Lower lobe of right lung (tissue), 2 donors: ENCODE data around the gene CCN6. TPM values are rescaled to one million over a fixed set of nuclear protein-coding genes. Genes with fewer than 3 reads are reported as not detected.

Source experiments
- ATAC-seq, 2 donors: fragments of 200-7000 bp; cut with Tn5 transposase; one replicate each; pipeline ENCODE4 v1.9.1; 2020 to 2022; ENCODE audit warnings: mild to moderate bottlenecking in 2 of 2, moderate library complexity in 2 of 2
- DNase-seq: peaks from one replicate; pipeline ENCODE4 v3.0.0-alpha.2; 2020
- H3K27ac ChIP-seq: fragments of 200-600 bp; one replicate; pipeline ENCODE4 v1.8.0; 2022
- H3K27me3 ChIP-seq: fragments of 200-600 bp; one replicate; pipeline ENCODE4 v1.8.0; 2022; ENCODE audit warnings: low read depth
- H3K36me3 ChIP-seq: fragments of 200-600 bp; one replicate; pipeline ENCODE4 v1.8.0; 2022; ENCODE audit warnings: mild to moderate bottlenecking
- H3K4me1 ChIP-seq: fragments of 200-600 bp; one replicate; pipeline ENCODE4 v1.8.0; 2022
- H3K4me3 ChIP-seq: fragments of 200-600 bp; one replicate; pipeline ENCODE4 v1.8.0; 2022; ENCODE audit warnings: mild to moderate bottlenecking
- H3K9me3 ChIP-seq: fragments of 200-600 bp; one replicate; pipeline ENCODE4 v1.8.0; 2022
- CTCF ChIP-seq: fragments of 200-600 bp; IDR thresholded peaks from one replicate; pipeline ENCODE4 v1.8.0; 2022; ENCODE audit warnings: antibody characterized with exemption, mild to moderate bottlenecking
- intact Hi-C: fragments of 100-400 bp; cut with DNase I; formaldehyde crosslinking; loops from one replicate; pipeline ENCODE4 v1.11.0; 2022
- total RNA-seq: library from RNA; stranded (reverse); fragmentation: NEBNext Ultra II Directional; extraction: Animal tissue kit (Norgen Biotek cat#: 25700); gene quantifications from one replicate; pipeline ENCODE4 v1.2.1, GENCODE V29; 2021
- donor health status: DM: no; HTN: yes; CAD: no; lungs with severe emphysema.

Gene CCN6
- total RNA-seq, 1 donor from 2014 or later: not detected

DNA sequence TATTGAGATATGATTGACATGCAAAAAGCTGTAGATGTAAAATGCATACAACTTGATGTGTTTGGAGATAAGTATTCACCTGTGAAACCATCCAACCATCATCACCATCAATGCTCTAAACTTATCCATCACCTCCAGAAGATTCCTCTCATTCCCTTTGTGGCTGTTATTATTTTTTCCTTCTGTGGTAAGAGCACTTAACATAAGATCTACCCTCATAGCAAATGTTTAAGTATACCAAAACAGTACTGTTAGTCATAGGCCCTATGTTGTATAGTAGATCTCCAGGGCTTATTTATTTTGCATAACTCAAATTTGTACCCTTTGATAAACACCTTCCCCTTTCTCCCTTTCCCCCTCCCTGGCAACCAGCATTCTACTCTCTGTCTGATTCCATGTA, 31.2 kb upstream of the CCN6 start:
- ATAC-seq (no peak), DNase-seq (no peak)
- no peak for TF ChIP-seq CTCF
- Histone ChIP-seq H3K9me3 (no peaks in the 10 kb centered on the region), H3K36me3 (no peaks in the 10 kb centered on the region), H3K27me3 (no peaks in the 10 kb centered on the region), H3K4me3 (no peak overlapping the region), H3K27ac (no peak overlapping the region), H3K4me1 (peaks cover 7% of the 10 kb centered on the region)
- intact Hi-C loops: no loop called here

- no peaks in the 10 kb centered on the region for H3K27me3 ChIP-seq
- H3K9me3 ChIP-seq: no peaks in the 10 kb centered on the region
- H3K4me3 ChIP-seq: no peak overlapping the region
- intact Hi-C loops: no loop called here
- no peak overlapping the region for H3K27ac ChIP-seq
- no peak for TF ChIP-seq CTCF
- H3K4me1 ChIP-seq: peaks cover 4% of the 10 kb centered on the region
- DNase-seq (no peak), ATAC-seq (no peak)
- H3K36me3 ChIP-seq: no peaks in the 10 kb centered on the region
These were observed 29.4 kb upstream of the CCN6 start for GRCh38 chr6:112024464-112024863.

DNA sequence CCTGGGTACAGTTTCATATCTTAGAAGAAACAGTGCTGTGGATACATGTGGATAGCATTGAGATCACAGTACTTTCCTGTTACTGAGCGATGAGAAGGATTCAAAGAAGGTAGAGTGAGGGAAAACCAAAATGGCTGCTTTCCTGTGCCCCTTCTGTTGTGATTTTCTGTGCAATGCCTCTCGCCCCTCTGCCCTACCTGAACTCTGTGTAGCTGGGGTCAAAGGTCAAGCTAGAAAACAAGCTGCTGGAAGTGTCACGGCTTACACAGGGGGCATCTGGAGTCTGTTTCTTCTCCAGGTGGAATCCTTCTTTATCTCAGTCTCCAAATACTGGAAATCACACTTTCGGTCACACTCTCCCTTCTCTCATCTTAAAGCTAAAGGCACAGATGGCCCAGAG, 27.0 kb upstream of the CCN6 start:
- H3K4me3 ChIP-seq: no peak overlapping the region
- H3K27ac ChIP-seq: no peak overlapping the region
- ATAC-seq: no peak

DNA sequence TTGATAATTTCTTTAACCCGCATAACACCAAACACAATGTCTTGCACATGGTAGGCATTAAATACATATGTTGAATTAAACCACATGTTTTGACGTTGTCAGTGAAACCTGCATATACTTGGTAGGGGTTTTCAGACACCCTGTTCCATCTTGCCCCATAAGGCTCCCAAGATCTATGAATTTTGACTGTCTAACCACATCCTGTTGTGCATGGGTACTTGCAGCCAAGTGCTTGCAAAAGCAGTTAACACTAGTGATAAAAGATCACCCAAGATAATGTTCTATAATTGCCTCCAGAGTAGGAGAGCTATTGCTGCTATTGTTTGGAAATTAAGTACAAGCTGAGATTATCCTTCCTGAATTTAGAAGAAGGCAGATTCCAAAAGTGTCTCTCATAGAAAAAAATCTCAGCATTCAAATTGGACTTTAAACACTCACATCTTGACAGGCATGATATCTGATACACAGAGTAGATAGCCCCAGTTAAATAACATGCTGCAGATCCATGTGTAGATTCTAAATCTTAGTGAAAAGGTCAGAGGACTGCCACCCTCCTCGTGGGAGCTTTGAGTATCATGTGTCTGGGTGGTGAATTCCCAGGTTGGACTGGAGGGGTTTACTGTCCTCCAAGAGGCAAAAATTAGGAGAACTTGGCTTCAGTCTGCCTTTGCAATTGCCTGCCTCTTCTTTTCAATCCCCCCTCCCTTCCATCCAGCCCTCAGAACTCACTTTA, 25.8 kb upstream of the CCN6 start:
- H3K4me3 ChIP-seq: no peak overlapping the region
- no peak for DNase-seq
- peaks cover 21% of the 10 kb centered on the region for H3K4me1 ChIP-seq
- no peak overlapping the region for H3K27ac ChIP-seq
- intact Hi-C loops: no loop called here
- no peak for TF ChIP-seq CTCF
- H3K36me3 ChIP-seq: no peaks in the 10 kb centered on the region
- peak; percentile 55 to 59 for ATAC-seq
- H3K27me3 ChIP-seq: no peaks in the 10 kb centered on the region
- H3K9me3 ChIP-seq: no peaks in the 10 kb centered on the region

More for the DNA sequence above, 27.0 kb upstream of the CCN6 start:
- Histone ChIP-seq H3K9me3 (no peaks in the 10 kb centered on the region), H3K36me3 (no peaks in the 10 kb centered on the region), H3K4me1 (peaks cover 21% of the 10 kb centered on the region), H3K27me3 (no peaks in the 10 kb centered on the region)
- no peak for DNase-seq
- intact Hi-C loops: no loop called here
- TF ChIP-seq CTCF: no peak

DNA sequence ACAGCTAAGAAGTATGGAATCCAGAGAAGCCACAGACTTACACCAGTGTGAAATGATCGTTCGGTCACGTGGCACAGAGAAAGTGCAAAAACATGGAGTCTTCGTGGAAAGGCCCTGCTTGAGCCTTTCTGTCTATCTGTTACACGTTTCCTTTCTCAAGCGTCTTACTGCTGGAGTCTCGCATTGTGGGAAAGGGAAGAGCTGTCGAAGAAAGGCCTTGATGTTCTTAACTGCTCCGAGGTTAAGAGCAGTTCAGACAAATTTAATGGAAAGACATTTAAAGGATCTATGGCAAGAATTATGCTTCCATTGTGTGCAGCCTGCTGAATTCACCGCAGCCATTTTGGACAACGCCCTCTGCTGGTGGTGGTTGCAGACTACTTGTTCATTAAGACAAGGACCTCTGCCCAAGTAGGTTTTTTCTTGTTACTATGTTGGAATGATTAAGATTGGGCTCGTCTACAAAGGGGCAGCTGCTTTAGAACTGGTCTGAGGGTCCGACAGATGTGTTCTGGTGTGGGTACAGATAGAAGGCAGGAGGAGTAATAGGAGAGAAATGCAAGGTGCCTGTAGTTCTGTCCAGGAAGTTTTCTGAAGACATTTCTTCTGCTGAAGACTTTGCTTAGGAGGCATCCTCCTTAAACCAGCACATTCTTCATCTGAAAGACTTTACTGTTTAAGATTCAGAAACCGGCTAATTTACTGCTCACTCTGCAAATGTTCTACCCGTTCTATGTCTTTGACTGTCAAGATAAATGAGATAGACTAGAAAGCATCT, 24.7 kb upstream of the CCN6 start:
- Histone ChIP-seq H3K4me1 (peaks cover 21% of the 10 kb centered on the region), H3K4me3 (no peak overlapping the region), H3K36me3 (no peaks in the 10 kb centered on the region), H3K27ac (no peak overlapping the region), H3K27me3 (no peaks in the 10 kb centered on the region), H3K9me3 (no peaks in the 10 kb centered on the region)
- peak; percentile 40 to 69 for ATAC-seq
- peak; percentile 70 for TF ChIP-seq CTCF
- peak; percentile 68 for DNase-seq
- intact Hi-C loops: no loop called here
